Thyroid gland (tissue), 4 donors: Measurements from ENCODE around the gene ACAP2.

ENCODE experiments used
- POLR2A ChIP-seq, 2 donors: fragments of 450-650 bp; IDR thresholded peaks; one replicate each; pipeline ENCODE4 v1.6.1; 2017; ENCODE audit warnings: antibody characterized with exemption in 2 of 2, mild to moderate bottlenecking in 2 of 2, moderate library complexity in 1 of 2
- TF ChIP-seq, protein P1 (sequence below), 6 experiments: fragments of 200-600 bp in 3 of 6; fragments of 450-650 bp in 3 of 6; sonication (generic) in 3 of 6; IDR thresholded peaks; one replicate each; pipeline ENCODE4 v1.5.1; 2016 to 2019; ENCODE audit warnings: antibody characterized with exemption in 6 of 6, mild to moderate bottlenecking in 2 of 6, inconsistent platforms in 1 of 6, moderate library complexity in 1 of 6

DNA sequence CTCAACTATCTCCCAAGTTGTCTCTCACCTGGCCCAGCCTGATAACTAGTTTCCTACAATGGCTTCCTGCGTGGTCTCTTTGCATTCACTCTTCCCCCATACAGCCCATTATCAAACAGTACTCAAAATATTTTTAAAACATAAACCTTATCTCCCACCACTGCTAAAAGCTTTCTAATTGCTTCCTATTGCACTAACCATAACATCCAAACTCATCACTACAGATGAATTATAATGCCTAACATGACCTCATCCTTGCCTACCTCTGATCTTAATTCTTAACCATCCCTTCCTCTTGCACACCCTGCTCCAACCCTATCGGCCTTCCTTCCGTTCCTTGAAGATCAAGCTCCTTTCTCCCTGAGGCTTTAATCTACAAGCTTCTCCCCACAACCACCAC, 17.0 kb downstream of the ACAP2 start:
- TF ChIP-seq, protein P1, sequence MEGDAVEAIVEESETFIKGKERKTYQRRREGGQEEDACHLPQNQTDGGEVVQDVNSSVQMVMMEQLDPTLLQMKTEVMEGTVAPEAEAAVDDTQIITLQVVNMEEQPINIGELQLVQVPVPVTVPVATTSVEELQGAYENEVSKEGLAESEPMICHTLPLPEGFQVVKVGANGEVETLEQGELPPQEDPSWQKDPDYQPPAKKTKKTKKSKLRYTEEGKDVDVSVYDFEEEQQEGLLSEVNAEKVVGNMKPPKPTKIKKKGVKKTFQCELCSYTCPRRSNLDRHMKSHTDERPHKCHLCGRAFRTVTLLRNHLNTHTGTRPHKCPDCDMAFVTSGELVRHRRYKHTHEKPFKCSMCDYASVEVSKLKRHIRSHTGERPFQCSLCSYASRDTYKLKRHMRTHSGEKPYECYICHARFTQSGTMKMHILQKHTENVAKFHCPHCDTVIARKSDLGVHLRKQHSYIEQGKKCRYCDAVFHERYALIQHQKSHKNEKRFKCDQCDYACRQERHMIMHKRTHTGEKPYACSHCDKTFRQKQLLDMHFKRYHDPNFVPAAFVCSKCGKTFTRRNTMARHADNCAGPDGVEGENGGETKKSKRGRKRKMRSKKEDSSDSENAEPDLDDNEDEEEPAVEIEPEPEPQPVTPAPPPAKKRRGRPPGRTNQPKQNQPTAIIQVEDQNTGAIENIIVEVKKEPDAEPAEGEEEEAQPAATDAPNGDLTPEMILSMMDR (IDR thresholded peaks at IDR 0.05) = no peak
- TF ChIP-seq POLR2A (IDR thresholded peaks at IDR 0.05) = no peak
